Fibroblast of skin of back (primary cell): ENCODE data around the gene SHQ1.
"Not testable (repeated sequence)": the region's sequence is repeated elsewhere in the genome, so short reads cannot be mapped to it uniquely, and the experiment has no call there.

ENCODE experiments used
- DNase-seq: peaks from one replicate; pipeline ENCODE4 v3.0.0-alpha.2; 2013

Gene SHQ1

GRCh38 chr3:72710471-72710870 lies 137.8 kb downstream of the SHQ1 start:
- not testable (repeated sequence) for DNase-seq

- DNase-seq: no peak
These were observed 139.8 kb downstream of the SHQ1 start for GRCh38 chr3:72708441-72708840.

GRCh38 chr3:72702997-72703396 lies 145.2 kb downstream of the SHQ1 start:
- DNase-seq: no peak

GRCh38 chr3:72702390-72702789 lies 145.9 kb downstream of the SHQ1 start:
- no peak for DNase-seq

- DNase-seq: no peak
These were observed 148.1 kb downstream of the SHQ1 start for GRCh38 chr3:72700106-72700505.

- no peak for DNase-seq
These were observed 148.6 kb downstream of the SHQ1 start for GRCh38 chr3:72699631-72700030.
